ENCODE data around the gene PRKD1. TPM values are rescaled to one million over a fixed set of nuclear protein-coding genes. Genes with fewer than 3 reads are reported as not detected.
A peak's percentile ranks its signal among the peaks of the same experiment; 100 is the strongest.

Gene PRKD1
- polyA plus RNA-seq, 1 donor = 31.0 TPM

GRCh38 chr14:29836395-29836794, 91.3 kb downstream of the PRKD1 start:
- no peak for DNase-seq

GRCh38 chr14:29832042-29832441, 95.6 kb downstream of the PRKD1 start:
- DNase-seq = no peak

DNA sequence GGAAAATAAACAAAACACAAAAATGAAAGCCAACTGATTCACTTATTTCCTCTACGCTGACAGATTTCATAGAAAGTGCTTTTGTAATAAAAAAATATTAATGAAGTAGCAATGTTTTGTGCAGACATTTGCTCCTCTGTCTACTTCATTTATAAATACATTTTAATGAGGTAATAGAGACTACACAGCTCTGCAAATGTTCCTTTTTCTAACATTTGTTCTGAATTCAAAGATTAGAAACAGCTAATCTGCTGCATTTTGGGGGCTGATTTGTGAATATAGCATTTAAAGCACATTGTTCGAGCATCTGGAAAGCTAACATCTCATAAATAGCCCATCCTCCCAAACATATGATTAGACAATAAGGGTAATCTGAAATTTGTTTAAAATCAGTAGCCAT, 97.8 kb downstream of the PRKD1 start:
- DNase-seq = no peak

DNA sequence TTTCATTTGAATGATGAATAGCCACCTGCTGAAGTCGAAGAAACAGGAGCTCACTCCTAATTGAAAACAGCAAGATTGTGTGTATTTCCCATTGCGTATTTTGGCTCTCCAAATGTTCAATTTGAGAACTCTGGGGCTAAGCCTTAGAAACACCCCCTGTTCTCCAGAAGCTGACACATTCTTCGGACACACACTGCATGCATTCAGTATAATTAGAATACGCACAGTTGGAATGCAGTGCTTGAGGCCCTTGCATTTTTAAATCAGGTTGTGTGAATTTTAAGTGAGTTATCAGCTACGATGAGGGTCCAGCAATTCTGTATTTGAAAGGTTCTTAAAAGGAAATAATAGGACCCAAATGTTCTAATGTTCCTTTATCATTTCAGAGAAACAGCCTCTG, 103.8 kb downstream of the PRKD1 start:
- no peak for DNase-seq

DNA sequence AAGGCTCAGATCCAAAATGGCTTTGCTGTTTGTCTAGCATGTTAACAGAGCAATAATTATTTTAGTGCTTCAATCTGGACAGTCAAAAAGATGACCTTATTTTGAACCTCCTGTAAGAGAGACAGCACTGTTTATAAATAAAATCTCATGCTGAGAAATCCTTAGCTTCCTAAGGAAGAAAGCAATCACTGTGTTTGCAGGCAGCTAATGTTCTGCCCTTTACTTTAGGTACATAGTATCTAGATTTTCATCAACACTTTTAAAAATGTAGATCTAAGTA, 105.3 kb downstream of the PRKD1 start:
- DNase-seq = no peak

- DNase-seq = no peak
Measured at GRCh38 chr14:29821661-29822429, 105.8 kb downstream of the PRKD1 start.

- DNase-seq = no peak
Measured at GRCh38 chr14:29821242-29821641, 106.4 kb downstream of the PRKD1 start.

GRCh38 chr14:29820785-29821184, 106.9 kb downstream of the PRKD1 start:
- DNase-seq = no peak

- DNase-seq = no peak
Measured at GRCh38 chr14:29817767-29818405, 109.8 kb downstream of the PRKD1 start.

GRCh38 chr14:29815016-29815674, 112.5 kb downstream of the PRKD1 start:
- DNase-seq = no peak

- DNase-seq = peak; percentile 63
Measured at GRCh38 chr14:29814156-29815015, 113.3 kb downstream of the PRKD1 start.

DNA sequence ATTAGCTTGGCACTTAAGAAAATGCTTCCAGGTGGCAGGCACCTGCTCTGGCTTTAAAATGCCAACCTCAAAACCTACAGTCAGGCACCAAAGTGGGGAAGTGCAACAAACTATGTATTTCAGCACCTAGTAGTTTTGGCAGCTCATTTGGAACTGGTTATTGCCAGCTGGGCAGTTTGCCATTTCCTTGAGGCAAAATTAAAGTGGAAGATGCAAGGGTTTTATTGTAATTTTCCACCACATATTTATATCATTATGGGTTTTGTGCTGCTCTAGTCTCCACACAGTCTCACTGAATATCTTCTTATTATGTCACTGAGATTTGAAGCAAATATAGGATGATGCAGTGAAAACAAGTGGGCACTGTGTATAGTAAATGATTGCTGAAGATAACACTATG, 117.0 kb downstream of the PRKD1 start:
- no peak for DNase-seq

DNA sequence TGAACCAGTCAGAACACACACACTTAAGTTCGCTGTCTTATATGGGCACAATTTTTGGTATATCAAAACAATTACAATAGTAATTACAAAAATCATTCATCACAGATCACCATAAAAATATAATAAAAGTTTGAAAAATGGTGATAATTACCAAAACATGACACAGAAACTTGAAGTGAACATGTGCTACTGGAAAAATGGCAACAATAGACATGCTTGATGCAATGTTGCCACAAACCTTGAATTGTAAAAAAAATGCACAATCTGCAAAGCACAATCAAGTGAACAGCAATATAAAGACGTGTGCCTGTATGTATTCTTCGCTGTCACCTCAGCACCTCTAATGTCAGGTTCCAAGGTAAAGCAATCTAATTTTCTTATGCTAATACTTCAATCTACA, 117.6 kb downstream of the PRKD1 start:
- no peak for DNase-seq

- no peak for DNase-seq
Measured at GRCh38 chr14:29806124-29806517, 121.5 kb downstream of the PRKD1 start.

DNA sequence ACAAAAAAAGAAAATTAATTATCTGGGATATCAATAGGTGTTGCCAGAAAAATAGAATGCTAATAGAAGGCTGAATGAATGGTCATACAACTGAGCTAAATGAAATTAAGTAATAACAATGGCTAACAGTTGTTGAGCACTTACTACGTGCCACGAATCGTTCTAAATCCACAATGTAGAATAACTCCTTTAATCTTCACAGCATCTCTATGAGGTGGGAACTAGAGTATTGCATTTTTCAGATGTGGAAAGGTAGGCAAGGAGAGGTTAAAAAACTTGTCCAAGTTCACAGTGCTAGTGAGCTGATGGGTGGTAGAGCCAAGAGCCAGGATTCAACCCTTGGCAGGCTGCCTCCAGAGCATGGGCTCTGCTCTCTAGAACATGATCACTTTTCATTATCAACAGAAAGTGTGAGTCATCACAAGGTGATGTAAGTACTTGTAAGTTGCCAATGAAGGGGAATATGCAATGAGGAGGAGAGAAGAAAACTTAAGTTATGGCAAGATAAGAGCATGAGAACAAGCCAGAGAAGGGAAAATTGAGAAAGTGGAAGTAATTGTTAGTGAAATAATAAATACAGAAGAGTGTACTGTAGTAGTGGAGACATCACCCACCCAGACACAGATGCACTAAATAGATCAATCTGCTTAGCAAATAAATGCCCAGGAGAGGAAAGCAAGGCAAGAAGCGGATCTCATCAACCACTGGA, 122.1 kb downstream of the PRKD1 start:
- DNase-seq = no peak

DNA sequence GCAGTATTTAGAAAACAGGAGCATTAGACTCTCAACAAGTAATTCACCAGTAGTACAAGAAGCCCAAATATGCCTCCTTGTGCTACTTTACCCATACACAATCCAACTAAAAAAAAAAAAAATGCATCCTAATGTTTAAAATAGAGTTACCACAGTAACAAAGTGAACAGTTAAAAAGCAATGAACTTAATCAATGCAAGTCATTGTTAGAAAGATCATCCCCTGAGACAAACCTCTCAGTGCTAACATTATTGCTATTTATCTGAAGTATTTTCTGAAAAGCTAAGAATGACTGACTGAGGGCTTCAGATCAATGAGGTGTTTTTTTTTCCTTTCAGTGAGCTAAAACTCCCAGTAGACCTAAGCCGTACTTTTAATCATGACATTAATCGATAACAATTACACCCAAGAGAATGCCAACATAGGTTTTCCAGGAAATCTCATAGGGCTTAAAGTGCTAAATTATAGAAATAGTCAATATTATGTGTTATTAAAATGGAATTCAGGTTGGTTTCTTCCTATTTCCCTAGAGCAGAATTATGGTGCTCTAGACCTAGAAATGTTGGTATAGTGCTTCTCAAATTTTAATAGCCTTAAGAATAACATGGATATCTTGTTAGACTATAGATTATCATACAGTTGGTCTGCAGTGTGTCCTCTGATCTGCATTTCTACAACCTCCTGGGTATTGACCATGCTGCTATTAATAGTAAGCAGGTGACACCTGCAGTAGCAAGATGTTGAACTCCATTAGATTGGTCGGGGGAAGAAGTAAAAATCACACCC, 123.0 kb downstream of the PRKD1 start:
- no peak for DNase-seq

DNA sequence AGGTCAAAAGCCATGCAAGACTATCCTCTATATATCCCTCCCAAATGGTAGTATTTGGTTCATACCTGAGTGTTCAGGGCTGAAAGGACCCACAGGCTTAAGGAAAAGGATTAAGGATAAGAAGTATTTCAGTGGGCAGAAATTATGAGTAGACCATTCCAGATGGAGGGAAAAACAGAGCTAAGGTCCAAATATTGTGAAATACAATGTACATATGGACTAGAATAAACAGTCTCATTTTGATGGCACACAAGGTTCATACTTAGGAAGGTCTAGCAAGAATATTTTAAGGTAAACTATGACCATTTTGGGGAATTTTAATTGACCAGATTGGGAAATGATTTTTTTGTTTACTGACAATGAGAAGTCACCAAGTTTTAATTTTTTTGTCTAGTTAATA, 124.6 kb downstream of the PRKD1 start:
- no peak for DNase-seq

- DNase-seq = no peak
Measured at GRCh38 chr14:29802211-29802610, 125.4 kb downstream of the PRKD1 start.

GRCh38 chr14:29800961-29801360, 126.7 kb downstream of the PRKD1 start:
- no peak for DNase-seq

GRCh38 chr14:29799464-29800095, 128.1 kb downstream of the PRKD1 start:
- no peak for DNase-seq

GRCh38 chr14:29798811-29799210, 128.8 kb downstream of the PRKD1 start:
- DNase-seq = no peak
